Esophagus squamous epithelium (tissue), 4 donors: Measurements from ENCODE around the gene FES.

ENCODE experiments used
- CTCF ChIP-seq, 6 experiments: fragments of 450-650 bp in 4 of 6; fragments of 200-600 bp in 2 of 6; sonication (generic) in 2 of 6; IDR thresholded peaks; one replicate each; pipeline ENCODE4 v1.5.1; 2016 to 2019; ENCODE audit warnings: antibody characterized with exemption in 6 of 6, mild to moderate bottlenecking in 4 of 6, moderate library complexity in 4 of 6
- POLR2A ChIP-seq, 4 donors: fragments of 450-650 bp; IDR thresholded peaks; one replicate each; pipeline ENCODE4 v1.6.1; 2017; ENCODE audit warnings: antibody characterized with exemption in 4 of 4, mild to moderate bottlenecking in 4 of 4, moderate library complexity in 3 of 4

- no peak for TF ChIP-seq CTCF (IDR thresholded peaks at IDR 0.05)
- TF ChIP-seq POLR2A (IDR thresholded peaks at IDR 0.05): no peak
These were observed 23.2 kb upstream of the FES start for GRCh38 chr15:90860942-90861675.
